Measurements from ENCODE around the gene CHD1.

Gene CHD1

DNA sequence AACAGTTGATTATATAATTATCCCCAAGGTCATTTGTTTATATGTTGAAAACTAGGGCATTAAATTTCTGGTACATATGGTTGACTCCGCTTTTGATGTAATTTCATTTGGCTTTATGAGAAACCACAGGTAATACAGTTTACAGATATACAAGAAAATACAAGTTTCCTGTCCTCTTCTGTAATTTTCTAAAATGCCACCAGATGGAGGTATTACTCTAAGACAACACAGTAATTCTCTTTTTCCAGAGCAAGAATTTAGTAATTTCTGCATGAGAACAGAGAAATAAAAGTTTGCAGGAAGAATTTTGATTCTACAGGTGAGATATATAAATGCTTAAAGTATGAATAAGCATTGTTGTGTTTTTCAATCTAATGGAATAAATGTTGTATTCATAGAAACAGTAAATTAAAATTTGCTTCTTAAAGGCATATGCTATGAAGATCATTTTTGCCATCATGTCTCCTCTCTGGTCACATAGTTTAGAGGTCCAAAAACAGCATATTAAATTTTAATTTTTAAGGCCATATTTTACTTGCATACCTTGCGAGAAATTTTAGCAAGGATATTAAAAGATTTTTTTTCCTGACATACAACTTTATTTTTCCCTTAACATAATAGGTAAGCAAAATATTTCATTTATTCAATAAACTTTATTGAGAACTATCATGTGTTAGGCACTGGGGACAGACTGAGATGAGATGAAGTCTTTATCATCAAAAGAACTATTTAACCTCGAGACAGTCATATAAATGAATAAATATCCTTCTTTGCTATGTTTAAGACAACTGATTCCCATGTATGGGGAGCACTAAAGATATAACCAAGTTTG is 22.7 kb downstream of the CHD1 start:
- no peak for DNase-seq (ENCODE audit: low read depth in 1 of 2, low spot score in 1 of 2)

- no peak for DNase-seq (ENCODE audit: low read depth in 1 of 2, low spot score in 1 of 2)
Measured at GRCh38 chr5:98904780-98905179, 24.0 kb downstream of the CHD1 start.

GRCh38 chr5:98902733-98903132 is 26.1 kb downstream of the CHD1 start:
- DNase-seq (ENCODE audit: low read depth in 1 of 2, low spot score in 1 of 2), result no peak

- no peak for DNase-seq (ENCODE audit: low read depth in 1 of 2, low spot score in 1 of 2)
Measured at GRCh38 chr5:98899456-98899855, 29.4 kb downstream of the CHD1 start.

DNA sequence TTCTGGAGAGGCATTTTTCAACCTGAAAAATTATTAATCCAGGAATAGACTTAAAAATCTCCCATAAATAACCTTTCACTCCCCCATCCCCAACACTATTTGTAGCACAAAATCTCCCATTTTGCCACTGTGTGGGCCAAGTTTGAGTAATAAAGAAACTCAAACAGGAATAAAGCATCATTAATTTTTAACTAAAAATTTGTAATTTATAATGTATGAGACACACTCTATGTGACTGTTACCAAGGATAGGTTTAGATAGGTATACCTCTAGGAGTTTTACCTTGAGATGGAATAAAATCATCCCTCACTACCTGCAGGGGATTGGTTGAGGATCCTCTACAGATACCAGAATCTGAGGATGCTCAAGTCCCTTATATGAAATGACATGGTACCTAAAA is 30.1 kb downstream of the CHD1 start:
- DNase-seq (ENCODE audit: low read depth in 1 of 2, low spot score in 1 of 2), result no peak

DNA sequence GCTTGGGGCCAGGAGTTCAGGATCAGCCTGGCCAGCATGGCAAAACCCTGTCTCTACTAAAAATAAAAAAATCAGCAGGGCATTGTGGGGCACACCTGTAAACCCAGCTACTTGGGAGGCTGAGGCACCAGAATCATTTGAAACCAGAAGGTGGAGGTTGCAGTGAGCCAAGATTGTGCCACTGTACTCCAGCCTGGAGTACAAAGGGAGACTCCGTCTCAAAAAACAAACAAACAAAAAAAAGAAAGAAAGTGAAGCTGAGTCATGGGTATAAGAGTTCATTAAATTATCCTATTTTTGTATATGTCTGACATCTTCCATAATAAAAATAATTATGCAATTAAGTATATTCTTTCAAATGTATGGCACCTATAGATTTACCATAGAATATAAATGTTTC is 37.2 kb downstream of the CHD1 start:
- DNase-seq (ENCODE audit: low read depth in 1 of 2, low spot score in 1 of 2), result no peak

DNA sequence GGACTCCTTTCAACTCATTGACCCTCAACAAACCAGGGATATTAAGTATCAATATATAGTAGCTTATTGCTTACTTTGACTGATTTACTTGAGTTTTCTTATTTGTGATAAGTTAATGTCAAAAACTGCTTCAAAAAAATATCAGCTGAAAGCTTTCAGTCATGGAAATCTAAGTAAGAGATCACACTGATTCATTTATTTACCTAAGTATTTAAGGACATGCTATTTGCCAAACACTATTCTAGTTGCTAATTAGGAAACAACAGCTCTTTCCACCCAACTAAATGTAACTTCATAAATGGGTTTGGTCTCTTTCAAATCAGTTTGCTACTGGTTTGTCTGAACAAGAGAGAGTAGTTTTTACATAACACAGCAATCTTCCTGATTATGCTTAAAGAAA is 48.2 kb downstream of the CHD1 start:
- DNase-seq (ENCODE audit: low read depth in 1 of 2, low spot score in 1 of 2), result no peak

GRCh38 chr5:98880151-98880550 is 48.7 kb downstream of the CHD1 start:
- no peak for DNase-seq (ENCODE audit: low read depth in 1 of 2, low spot score in 1 of 2)

GRCh38 chr5:98877600-98877999 is 51.2 kb downstream of the CHD1 start:
- DNase-seq (ENCODE audit: low read depth in 1 of 2, low spot score in 1 of 2), result no peak

DNA sequence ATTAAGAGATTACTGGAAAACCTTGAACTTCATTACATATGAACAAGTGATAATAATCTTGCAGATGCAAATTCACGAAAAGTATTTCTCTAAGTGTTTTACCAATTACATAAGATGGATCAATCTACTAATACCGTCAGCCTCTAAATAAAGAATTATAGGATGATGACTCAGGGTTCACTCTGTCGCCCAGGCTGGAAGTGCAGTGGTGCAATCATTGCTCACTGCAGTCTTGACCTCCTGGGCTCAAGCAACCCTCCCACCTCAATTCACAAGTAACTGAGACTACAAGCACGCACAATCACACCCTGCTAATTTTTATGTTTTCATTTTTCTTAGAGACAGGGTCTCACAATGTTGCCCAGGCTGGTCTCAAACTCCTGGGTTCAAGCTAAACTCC is 56.1 kb downstream of the CHD1 start:
- DNase-seq (ENCODE audit: low read depth in 1 of 2, low spot score in 1 of 2), result no peak

- DNase-seq (ENCODE audit: low read depth in 1 of 2, low spot score in 1 of 2), result no peak
Measured at GRCh38 chr5:98865690-98866089, 63.1 kb downstream of the CHD1 start.

DNA sequence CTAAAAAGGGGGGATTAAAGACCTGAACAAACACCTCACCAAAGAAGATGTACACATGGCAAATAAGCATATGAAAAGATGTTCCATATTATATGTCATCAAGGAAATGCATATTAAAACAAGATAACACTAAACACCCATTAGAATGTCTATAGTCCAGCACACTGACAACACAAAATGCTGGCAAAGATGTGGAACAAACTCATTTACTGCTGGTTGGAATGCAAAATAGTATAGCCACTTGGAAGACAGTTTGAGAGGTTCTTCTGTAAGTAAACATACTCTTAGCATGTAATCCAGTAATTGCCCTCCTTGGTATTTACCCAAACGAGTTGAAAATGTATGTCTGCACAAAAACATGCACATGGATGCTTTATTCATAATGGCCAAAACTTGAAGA is 81.8 kb downstream of the CHD1 start:
- no peak for DNase-seq (ENCODE audit: low read depth in 1 of 2, low spot score in 1 of 2)

- DNase-seq (ENCODE audit: low read depth in 1 of 2, low spot score in 1 of 2), result no peak
Measured at GRCh38 chr5:98846520-98846919, 82.3 kb downstream of the CHD1 start.

DNA sequence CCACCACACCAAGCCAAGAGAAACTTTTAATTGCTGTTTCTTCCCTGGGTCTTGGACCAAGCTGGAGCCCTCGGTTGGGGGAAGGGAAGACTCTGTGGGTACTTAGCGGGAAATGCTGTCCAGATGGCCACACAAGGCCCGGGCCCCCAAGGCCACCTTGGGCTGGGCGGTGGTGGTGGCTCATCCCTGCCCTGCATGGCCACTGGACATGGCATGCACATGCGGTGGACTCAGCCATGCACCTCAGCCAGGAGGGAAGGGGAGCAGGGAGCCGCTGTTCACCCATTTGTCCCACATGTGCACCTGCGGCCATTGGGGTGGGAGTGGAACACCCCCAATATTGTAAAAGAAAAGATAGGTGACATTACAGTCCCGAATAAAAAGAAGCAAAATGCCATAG is 82.9 kb downstream of the CHD1 start:
- no peak for DNase-seq (ENCODE audit: low read depth in 1 of 2, low spot score in 1 of 2)

DNA sequence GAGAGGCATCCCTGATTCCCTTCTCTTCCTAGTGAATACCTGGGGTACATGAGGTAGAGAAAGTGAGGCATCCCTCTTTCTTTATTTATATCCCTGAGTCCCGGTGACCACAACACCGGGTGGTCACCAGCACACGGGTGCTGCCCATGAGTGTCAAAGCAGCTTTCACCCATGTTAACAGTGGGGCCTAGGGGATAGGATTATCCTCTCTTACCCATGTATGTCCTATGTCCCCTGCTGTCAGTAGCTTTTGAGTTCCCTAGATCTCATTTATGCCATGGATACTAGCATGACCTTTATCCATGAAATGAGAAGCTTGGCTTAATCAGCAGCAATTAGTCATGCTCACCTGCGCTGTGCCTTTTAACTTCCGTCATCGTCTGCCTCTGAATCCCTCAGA is 83.9 kb downstream of the CHD1 start:
- no peak for DNase-seq (ENCODE audit: low read depth in 1 of 2, low spot score in 1 of 2)

DNA sequence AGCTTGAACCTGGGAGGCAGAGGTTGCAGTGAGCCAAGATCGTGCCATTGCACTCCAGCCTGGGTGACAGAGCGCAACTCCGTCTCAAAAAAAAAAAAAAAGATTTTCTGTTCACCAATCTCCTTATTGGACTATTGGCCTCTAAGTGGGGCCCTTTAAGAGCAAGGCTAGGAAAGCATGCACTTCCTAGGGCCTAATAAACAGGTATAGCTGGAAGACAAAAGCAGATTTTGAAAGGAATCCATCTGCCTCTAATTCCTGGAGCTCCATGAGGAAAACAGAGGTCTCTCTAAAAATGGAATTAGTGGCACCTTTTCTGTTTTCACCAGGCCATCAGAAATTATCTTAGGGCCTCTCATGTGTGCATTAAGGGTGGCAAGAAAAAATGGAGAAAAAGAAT is 85.3 kb downstream of the CHD1 start:
- DNase-seq (ENCODE audit: low read depth in 1 of 2, low spot score in 1 of 2), result no peak

DNA sequence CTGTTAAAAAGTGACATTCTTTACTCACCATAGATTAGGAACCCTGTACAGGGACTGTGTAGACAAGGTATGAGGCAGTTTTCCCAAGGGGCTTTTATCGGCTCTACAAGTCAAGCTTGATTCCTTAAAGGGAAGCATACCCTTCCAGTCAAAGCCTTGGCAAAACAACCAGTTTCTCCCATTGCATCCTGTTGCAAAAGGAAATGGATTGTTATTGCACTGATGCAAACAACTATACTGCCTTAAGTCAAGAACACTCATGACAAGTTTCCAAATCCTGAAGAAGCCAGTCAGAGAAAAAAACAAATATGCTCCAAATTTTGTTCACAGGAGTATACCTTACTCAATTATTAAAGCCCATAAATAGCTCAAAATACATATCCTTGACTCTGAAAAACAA is 87.9 kb downstream of the CHD1 start:
- DNase-seq (ENCODE audit: low read depth in 1 of 2, low spot score in 1 of 2), result no peak

DNA sequence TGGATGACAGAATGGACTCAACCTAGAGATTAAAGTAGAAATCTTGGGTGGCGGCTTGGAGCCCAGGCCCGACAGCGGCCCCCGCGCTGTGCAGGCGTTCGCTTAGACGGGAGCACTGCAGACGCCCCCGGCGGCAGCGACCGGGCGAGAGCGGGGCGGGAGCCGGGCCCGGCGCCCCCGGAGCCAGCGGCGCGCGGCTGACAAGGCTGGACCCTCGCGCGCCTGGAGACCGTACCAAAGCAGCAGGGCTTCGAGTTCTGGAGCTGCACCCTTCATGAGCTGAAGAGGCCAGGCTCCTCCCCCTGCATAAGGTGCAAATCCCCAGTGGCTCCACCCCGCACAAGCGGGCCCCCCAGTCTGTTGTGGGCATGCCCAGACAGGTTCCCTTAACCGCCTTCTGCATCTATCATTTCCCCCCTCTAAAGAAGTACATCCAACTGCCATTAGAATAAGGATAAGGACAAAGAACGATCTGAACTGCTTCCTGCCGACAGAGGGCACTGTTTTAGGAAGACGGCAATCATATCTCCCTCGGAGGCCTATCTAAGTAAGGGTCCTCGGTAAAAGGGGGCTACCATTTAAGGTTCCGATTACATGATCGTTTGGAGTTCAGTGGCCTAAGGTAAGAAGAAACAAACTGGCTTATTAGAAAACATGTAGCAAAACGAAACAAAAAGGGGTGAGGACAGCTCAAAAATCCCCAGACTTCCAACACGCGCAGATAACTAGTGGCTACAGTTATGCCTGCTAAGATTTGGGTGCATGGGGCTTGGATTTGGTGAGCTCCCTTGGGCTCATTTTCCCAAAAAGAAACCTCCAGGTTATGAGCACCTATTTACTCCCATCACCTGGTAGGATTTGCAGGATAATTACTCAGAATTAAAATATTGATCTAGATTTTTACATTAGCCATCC is 89.1 kb downstream of the CHD1 start:
- no peak for DNase-seq (ENCODE audit: low read depth in 1 of 2, low spot score in 1 of 2)

DNA sequence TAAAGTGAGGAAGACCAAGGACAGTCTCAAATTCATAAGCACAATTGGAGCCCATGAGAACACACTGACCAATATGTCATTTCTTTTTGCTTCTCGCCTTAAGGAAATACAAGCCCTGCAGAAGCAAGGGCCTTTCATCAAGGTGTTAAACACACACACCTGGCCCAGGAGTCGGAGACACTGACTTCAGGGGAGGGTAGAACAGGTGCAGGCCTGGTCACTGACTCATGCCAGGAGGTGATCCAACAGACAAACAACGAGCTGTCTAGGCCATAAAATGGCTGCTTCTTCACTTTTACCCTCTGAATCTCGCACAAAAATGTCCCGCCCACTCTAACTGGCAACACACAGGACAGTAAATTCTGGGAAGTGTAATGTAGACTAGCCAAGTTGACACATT is 92.6 kb downstream of the CHD1 start:
- DNase-seq (ENCODE audit: low read depth in 1 of 2, low spot score in 1 of 2), result no peak

DNA sequence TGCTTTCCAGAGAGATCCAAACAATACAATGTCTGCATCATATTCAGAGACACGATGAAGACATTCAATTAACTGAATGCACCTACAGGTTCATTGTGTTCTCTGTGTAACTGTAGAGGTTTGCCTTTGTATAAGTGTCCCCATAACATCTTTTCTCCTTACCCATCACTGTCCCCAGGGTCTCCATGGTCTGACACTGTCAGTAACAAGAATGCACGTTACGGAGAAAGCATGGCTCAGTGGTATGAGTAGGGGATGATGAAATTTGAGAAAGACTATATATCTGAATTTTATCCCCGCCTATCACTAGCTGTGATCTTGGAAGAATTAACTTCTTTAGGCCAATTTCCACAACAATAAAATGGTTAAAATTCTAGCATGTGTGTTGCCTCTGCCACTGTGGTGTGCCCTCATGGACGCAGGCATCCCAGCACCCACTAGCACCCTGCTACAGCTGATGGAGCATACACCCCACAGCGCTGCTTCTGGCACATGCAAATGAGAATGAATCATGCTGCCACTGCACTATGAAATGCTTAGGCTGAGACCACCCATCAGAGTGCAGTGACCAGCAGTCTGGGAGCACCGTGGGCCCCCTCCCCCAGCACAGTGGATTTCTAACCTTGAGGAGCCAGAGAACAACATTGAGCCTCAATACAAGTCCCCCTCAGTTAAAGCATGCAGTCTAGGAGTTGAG is 101.1 kb downstream of the CHD1 start:
- no peak for DNase-seq (ENCODE audit: low read depth in 1 of 2, low spot score in 1 of 2)

- DNase-seq (ENCODE audit: low read depth in 1 of 2, low spot score in 1 of 2), result no peak
Measured at GRCh38 chr5:98827161-98827560, 101.6 kb downstream of the CHD1 start.

All from stimulated activated CD4-positive, alpha-beta T cell treated with anti-CD3 and anti-CD28 coated beads, Interleukin-15, amount 100 ng/mL, for 1 hour (primary cell).